GM13976 (cell line): Measurements from ENCODE around the gene PEX13.
"Not testable (repeated sequence)": the region's sequence is repeated elsewhere in the genome, so short reads cannot be mapped to it uniquely, and the experiment has no call there.

Experiments used
- DNase-seq: peaks from one replicate; pipeline ENCODE4 v3.0.0; 2012; ENCODE audit warnings: low spot score
- in situ Hi-C: fragments of 300-500 bp; cut with MboI; formaldehyde crosslinking; loops from one replicate; pipeline ENCODE4 v1.12.0; 2022; ENCODE audit warnings: low sequenced_read_pairs, mixed read lengths, inconsistent platforms; ENCODE audit not compliant: unreplicated experiment
- TF ChIP-seq, protein P1 (sequence below): IDR thresholded peaks from 2 replicates; pipeline ENCODE4 v1.5.1; 2012; ENCODE audit warnings: borderline replicate concordance, mild to moderate bottlenecking; ENCODE audit not compliant: insufficient read depth; ENCODE audit errors: extremely low read depth, missing control alignments, control extremely low read depth

Gene PEX13

DNA sequence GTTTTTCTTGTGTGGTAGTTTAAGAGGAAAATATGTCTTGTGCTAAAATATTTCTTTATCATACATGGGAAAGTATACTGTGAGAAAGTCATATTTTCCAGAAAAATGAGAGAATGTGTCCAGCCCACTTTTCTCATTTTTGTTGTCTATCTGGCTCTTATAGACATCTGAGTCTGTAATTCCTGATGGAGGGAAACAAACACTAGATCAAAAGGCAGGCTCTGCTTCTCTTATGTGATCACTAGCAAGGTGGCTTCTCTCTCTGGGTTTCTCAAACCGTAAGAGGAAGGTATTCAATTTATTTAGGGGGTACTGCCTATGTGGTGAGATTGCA lies 40.0 kb upstream of the PEX13 start:
- in situ Hi-C loops = no loop called here
- no peak for DNase-seq
- TF ChIP-seq, protein P1, sequence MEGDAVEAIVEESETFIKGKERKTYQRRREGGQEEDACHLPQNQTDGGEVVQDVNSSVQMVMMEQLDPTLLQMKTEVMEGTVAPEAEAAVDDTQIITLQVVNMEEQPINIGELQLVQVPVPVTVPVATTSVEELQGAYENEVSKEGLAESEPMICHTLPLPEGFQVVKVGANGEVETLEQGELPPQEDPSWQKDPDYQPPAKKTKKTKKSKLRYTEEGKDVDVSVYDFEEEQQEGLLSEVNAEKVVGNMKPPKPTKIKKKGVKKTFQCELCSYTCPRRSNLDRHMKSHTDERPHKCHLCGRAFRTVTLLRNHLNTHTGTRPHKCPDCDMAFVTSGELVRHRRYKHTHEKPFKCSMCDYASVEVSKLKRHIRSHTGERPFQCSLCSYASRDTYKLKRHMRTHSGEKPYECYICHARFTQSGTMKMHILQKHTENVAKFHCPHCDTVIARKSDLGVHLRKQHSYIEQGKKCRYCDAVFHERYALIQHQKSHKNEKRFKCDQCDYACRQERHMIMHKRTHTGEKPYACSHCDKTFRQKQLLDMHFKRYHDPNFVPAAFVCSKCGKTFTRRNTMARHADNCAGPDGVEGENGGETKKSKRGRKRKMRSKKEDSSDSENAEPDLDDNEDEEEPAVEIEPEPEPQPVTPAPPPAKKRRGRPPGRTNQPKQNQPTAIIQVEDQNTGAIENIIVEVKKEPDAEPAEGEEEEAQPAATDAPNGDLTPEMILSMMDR = no peak

DNA sequence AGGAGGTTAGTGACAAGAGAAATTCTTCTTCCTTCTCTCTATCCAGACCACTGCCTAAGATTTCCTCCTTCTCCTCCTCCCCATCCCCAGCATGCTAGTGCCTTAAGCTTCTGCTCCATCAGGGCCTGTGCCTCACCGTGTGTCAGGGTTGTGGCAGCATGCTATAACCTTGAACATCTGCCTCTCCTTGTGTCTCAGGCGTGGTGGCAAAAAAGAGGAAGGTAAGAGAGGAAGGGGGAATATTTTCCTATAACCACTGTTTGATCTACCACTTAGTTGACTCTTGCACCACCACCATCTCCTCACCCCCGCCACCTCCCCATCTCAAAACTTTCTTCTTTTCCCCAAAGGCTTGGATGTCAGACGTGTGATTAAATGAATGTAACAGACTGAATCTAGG lies 38.3 kb upstream of the PEX13 start:
- in situ Hi-C loops = no loop called here
- no peak for DNase-seq
- TF ChIP-seq, protein P1 = no peak

DNA sequence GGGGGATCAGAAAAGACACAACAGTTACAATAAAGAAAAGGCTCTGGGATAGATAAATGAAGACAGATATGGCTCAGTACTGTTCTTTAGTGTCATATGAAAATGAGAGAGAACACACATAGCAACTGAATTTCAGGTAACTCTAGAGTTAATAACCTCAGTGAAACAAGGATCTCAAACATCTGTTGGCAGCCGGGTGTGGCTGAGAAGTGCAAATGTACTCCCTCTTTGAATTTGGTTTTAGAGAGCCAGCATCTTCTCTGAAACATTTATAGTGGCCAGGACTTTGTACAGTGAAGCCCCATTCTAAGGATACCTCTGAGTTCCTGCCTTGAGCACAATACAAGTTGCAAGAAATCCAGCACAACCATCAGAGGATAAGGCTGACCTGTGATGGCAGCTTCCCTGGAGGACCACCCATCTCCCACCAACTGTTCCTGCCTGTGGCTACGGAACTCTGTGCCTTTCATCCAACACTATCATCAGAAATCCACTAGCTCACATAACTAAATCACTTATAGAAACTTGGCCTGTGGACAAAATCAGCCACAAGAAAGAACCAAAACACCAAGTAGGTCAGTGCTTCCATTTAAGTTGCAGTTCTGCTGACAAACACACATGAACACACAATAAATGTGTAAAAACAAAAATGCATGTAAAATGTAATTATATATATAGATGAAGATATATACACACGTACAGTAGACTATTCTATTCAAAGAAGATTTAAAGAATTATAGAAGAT lies 37.3 kb upstream of the PEX13 start:
- TF ChIP-seq, protein P1 = no peak
- in situ Hi-C loops = no loop called here
- DNase-seq = no peak

DNA sequence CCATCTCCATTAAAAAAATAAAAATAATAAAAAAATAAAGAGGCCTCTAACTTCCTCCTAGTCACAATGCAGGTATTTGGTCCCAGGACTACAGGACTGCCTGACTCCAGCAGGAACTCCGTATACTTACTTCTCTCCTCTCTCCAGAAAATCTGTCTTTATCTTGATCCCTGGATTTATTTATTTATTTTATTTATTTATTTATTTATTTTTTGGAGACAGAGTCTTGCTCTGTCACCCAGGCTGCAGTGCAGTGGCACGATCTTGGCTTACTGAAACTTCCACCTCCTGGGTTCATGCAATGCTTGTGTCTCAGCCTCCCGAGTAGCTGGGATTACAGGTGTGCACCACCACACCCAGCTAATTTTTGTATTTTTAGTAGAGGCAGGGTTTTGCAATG lies 35.5 kb upstream of the PEX13 start:
- in situ Hi-C loops, DNase-seq: not testable (repeated sequence)

DNA sequence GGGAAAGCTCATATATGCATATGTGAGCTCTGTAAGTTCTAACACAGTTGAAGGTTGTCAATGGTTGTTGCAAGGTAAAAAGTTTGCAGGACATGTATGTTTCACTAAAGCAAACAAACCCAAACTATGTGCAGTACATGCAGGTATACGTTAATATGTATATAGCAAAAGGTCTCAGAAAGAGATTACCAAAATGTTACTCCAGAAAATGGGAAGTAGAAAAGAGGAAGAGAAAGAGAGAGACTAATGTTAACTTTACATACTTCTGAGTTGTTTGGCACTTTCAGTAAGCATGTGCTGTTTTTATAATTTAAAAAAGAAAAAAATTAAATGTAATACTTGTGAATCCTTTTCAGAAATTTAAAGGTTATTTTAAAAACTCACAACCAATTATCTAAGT lies 32.8 kb upstream of the PEX13 start:
- TF ChIP-seq, protein P1 = no peak
- DNase-seq = no peak
- in situ Hi-C loops = no loop called here

DNA sequence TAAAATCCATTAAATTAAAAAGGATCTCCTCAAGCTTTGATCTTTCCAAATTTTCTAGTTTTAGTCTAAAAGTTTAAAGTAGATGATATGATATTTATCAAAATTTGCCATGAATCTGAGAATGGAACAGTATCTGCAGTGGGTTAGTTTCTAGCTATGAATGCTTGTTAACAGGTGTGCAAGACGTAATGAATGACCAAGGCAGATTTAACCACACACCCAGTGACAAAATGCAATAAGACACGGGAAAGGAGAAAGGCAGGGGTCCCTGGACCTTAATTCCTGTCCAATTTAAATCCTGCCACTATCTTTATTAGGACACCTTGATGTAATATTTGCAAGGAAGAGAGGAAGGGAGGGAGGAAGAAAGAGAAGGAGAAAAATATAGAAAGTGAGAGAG lies 30.5 kb upstream of the PEX13 start:
- no peak for DNase-seq
- in situ Hi-C loops = no loop called here
- TF ChIP-seq, protein P1 = no peak

DNA sequence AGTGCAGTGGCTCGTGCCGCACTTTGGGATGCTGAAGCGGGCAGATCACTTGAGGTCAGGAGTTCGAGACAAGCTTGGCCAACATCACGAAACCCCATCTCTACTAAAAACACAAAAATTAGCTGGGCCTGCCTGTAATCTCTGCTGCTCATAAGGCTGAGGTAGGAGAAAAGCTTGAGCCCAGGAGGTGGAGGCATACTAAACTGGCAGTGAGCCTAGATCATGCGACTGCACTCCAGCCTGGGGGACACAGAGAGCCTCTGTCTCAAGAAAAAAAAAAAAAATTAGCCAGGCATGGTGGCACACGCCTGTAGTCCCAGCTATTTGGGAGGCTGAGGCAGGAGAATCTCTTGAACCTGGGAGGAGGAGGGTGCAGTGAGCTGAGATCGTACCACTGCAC lies 29.9 kb upstream of the PEX13 start:
- DNase-seq, in situ Hi-C loops: not testable (repeated sequence)

DNA sequence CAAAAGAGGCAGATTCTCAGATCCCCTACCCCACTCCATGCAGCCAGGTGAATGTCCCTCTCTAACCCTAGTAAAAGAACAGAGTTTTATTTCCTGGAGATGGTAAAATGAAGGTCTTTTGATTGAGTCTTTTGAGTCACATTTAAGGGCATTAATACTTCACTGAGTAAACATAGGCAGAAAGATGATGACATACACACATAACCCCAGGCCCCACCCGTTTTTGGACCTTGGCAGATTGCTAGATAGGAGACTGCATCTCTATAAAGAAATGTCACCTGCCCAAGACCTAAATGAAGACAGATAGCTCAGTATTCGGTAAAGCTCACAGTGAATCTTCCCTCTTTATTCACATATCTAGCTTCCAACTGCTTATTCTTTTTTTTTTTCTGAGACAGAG lies 28.3 kb upstream of the PEX13 start:
- DNase-seq = no peak
- in situ Hi-C loops = no loop called here

More for the DNA sequence above, 28.3 kb upstream of the PEX13 start:
- TF ChIP-seq, protein P1 = no peak
